Smooth muscle cell (in vitro differentiated cells): ENCODE data around the gene TLX1. TPM values are rescaled to one million over a fixed set of nuclear protein-coding genes. Genes with fewer than 3 reads are reported as not detected.

ENCODE experiments used
- DNase-seq: peaks from one replicate; lab custom pipeline; 2025; ENCODE audit not compliant: unreplicated experiment; lab: John Stamatoyannopoulos, UW
- H2AFZ ChIP-seq: fragments of 200-600 bp; sonication (generic); 2 replicates; pipeline ENCODE4 v1.6.0; 2016; ENCODE audit warnings: antibody characterized with exemption, low read depth, mild to moderate bottlenecking
- H3F3A ChIP-seq: fragments of 200-600 bp; sonication (generic); 2 replicates; pipeline ENCODE4 v1.6.0; 2017; ENCODE audit warnings: antibody characterized with exemption, low read depth
- H3K27ac ChIP-seq: fragments of 200-600 bp; sonication (generic); 2 replicates; pipeline ENCODE4 v1.5.1; 2016; ENCODE audit warnings: low read depth, mild to moderate bottlenecking
- H3K27me3 ChIP-seq: fragments of 200-600 bp; sonication (generic); 2 replicates; pipeline ENCODE4 v1.6.1; 2016; ENCODE audit warnings: low read depth, mild to moderate bottlenecking
- H3K36me3 ChIP-seq: fragments of 200-600 bp; sonication (generic); 2 replicates; pipeline ENCODE4 v1.5.1; 2016; ENCODE audit warnings: low read depth
- H3K4me1 ChIP-seq: fragments of 200-600 bp; sonication (generic); 2 replicates; pipeline ENCODE4 v1.5.1; 2016; ENCODE audit warnings: low read depth
- H3K4me2 ChIP-seq: fragments of 200-600 bp; sonication (generic); 2 replicates; pipeline ENCODE4 v1.6.0; 2016; ENCODE audit warnings: mild to moderate bottlenecking
- H3K4me3 ChIP-seq: fragments of 200-600 bp; sonication (generic); 2 replicates; pipeline ENCODE4 v1.5.1; 2016; ENCODE audit warnings: mild to moderate bottlenecking
- H3K79me2 ChIP-seq: fragments of 200-600 bp; sonication (generic); 2 replicates; pipeline ENCODE4 v1.6.0; 2016; ENCODE audit warnings: low read depth, mild to moderate bottlenecking
- H3K9ac ChIP-seq: fragments of 200-600 bp; sonication (generic); 2 replicates; pipeline ENCODE4 v1.6.0; 2016; ENCODE audit warnings: low read depth
- H3K9me3 ChIP-seq: fragments of 200-600 bp; sonication (generic); replicated peaks from 2 replicates; pipeline ENCODE4 v1.5.1; 2016; ENCODE audit warnings: low read depth
- H4K20me1 ChIP-seq: fragments of 200-600 bp; sonication (generic); 2 replicates; pipeline ENCODE4 v1.6.0; 2016; ENCODE audit warnings: low read depth
- CTCF ChIP-seq: fragments of 200-600 bp; sonication (generic); IDR thresholded peaks from 2 replicates; pipeline ENCODE4 v1.5.1; 2017; ENCODE audit warnings: borderline replicate concordance, mild to moderate bottlenecking, antibody characterized with exemption; ENCODE audit not compliant: insufficient read depth, poor library complexity, severe bottlenecking
- WGBS: methylation state at CpG from one replicate; pipeline ENCODE4 v1.1.7; 2016; ENCODE audit warnings: low lambda C conversion rate; 5-methylcytosine and 5-hydroxymethylcytosine counted together
- polyA plus RNA-seq: library from polyadenylated mRNA; unstranded; fragments of >200 nt; fragmentation: Nextera tagmentation; extraction: Ambion mirVana; gene quantifications from 2 replicates; pipeline ENCODE4 v1.2.1, GENCODE V29; 2016
- total RNA-seq: library from RNA; depleted of rRNA; stranded (reverse); fragments of >200 nt; gene quantifications from 2 replicates; pipeline ENCODE4 v1.2.3, GENCODE V29; 2014

The TLX1 gene
- total RNA-seq (0.04 TPM in 1 of 2 replicates, not detected in the other), polyA plus RNA-seq (not detected in 2 replicates)

GRCh38 chr10:101130984-101131961 is at the start of gene TLX1:
TSS of gene TLX1 (plus strand) at chr10:101131300. CDS start at chr10:101131542, 242 bp downstream.
- Histone ChIP-seq H4K20me1 (no peaks in the 10 kb centered on the region), H3K4me3 (peak within 1 kb of the TSS; percentile 29), H3K9me3 (no peaks in the 10 kb centered on the region), H3K36me3 (no peaks in the 10 kb centered on the region), H3K27ac (no peak within 1 kb of the TSS), H3K79me2 (no peaks in the 10 kb centered on the region), H3K27me3 (peaks cover 100% of the 10 kb centered on the region), H3F3A (no peaks in the 10 kb centered on the region), H2AFZ (no peak within 1 kb of the TSS), H3K4me1 (no peaks in the 10 kb centered on the region), H3K9ac (no peak within 1 kb of the TSS), H3K4me2 (peak within 1 kb of the TSS; percentile 82)
- no peak for TF ChIP-seq CTCF
- 3% methylated on average over 58 of the region's 83 CpGs for WGBS
- no peak for DNase-seq

GRCh38 chr10:101085846-101086245 is 45.3 kb upstream of the TLX1 start:
- Histone ChIP-seq H3K36me3 (no peaks in the 10 kb centered on the region), H3F3A (no peaks in the 10 kb centered on the region), H3K79me2 (no peaks in the 10 kb centered on the region), H3K4me1 (no peaks in the 10 kb centered on the region), H3K27ac (no peak overlapping the region), H3K27me3 (peaks cover 65% of the 10 kb centered on the region), H3K9ac (no peak overlapping the region), H3K4me3 (no peak overlapping the region), H3K9me3 (no peaks in the 10 kb centered on the region), H2AFZ (no peak overlapping the region), H4K20me1 (no peaks in the 10 kb centered on the region), H3K4me2 (no peak overlapping the region)
- 79% methylated on average over 6 of the region's 6 CpGs for WGBS
- no peak for TF ChIP-seq CTCF
- DNase-seq, result no peak

- no peak overlapping the region for H2AFZ ChIP-seq
- H3K9me3 ChIP-seq, result no peaks in the 10 kb centered on the region
- WGBS, result 94% methylated on average over 10 of the region's 10 CpGs
- H3K36me3 ChIP-seq, result no peaks in the 10 kb centered on the region
- H3K27me3 ChIP-seq, result peaks cover 62% of the 10 kb centered on the region
- H3K4me2 ChIP-seq, result no peak overlapping the region
- no peak for TF ChIP-seq CTCF
- H4K20me1 ChIP-seq, result no peaks in the 10 kb centered on the region
- H3K27ac ChIP-seq, result no peak overlapping the region
- DNase-seq, result no peak
- no peak overlapping the region for H3K9ac ChIP-seq
- H3F3A ChIP-seq, result no peaks in the 10 kb centered on the region
- no peaks in the 10 kb centered on the region for H3K4me1 ChIP-seq
- no peak overlapping the region for H3K4me3 ChIP-seq
- H3K79me2 ChIP-seq, result no peaks in the 10 kb centered on the region
Measured at GRCh38 chr10:101087376-101087775, 43.7 kb upstream of the TLX1 start.
